GM21447 (cell line): ENCODE results near the gene TRMT11.
"Not testable (repeated sequence)": the region's sequence is repeated elsewhere in the genome, so short reads cannot be mapped to it uniquely, and the experiment has no call there.

Experiments used
- ATAC-seq: cut with Tn5 transposase; IDR thresholded peaks from one replicate; pipeline ENCODE4 v1.9.1; 2021; ENCODE audit not compliant: unreplicated experiment

Gene TRMT11

GRCh38 chr6:125956506-125957390 is 29.6 kb upstream of the TRMT11 start, which contains the start of gene HINT3:
Gene HINT3, plus strand, starts transcription at chr6:125956770. Its CDS starts 208 bp downstream, at chr6:125956978.
- ATAC-seq = peak; percentile 86

GRCh38 chr6:125957391-125957693 is 29.0 kb upstream of the TRMT11 start:
- no peak for ATAC-seq

DNA sequence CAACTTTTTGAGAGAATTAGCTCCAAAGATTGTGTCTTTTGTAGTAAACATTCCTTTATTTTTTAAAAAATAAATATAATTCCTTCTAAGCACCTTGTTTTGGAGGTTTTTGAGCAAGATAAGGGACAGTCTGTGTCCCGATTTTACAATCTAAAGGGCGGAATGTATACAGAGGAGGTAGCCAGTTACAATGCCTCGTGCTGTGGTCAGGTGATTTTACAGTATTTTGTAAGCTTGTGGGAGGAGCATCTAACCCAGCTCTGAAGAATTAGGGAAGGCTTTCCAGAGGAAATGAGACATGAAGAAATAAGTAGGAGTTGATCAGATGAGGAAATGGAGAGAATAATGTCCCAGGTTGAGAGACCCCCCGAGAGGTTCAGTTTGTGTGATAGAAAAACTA is 28.5 kb upstream of the TRMT11 start:
- ATAC-seq = no peak

DNA sequence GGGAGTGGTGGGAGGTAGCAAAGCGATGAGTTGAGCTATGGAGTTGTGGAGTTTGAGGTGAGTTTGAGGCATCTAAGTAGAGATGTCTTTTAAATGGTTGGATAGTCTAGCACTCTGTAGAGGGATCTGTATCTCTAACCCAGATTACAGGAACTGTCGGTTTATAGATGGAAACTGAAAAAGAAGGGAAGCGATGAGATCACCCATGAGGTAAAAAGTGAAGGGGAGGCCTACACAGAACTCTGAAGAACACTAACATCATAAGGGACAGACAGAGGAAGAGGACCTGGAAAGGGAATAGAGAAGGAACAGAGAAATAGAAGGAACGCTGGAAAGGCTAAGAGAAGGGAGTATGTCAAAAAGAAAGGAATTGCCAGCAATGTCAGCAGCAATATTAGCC is 27.3 kb upstream of the TRMT11 start:
- ATAC-seq = no peak

GRCh38 chr6:125961117-125961516 is 25.2 kb upstream of the TRMT11 start:
- no peak for ATAC-seq

- no peak for ATAC-seq
Measured at GRCh38 chr6:125962900-125963497, 23.3 kb upstream of the TRMT11 start.

- no peak for ATAC-seq
Measured at GRCh38 chr6:125963817-125964216, 22.5 kb upstream of the TRMT11 start.

- no peak for ATAC-seq
Measured at GRCh38 chr6:125966569-125966968, 19.8 kb upstream of the TRMT11 start.

- ATAC-seq = no peak
Measured at GRCh38 chr6:125968493-125968892, 17.8 kb upstream of the TRMT11 start.

DNA sequence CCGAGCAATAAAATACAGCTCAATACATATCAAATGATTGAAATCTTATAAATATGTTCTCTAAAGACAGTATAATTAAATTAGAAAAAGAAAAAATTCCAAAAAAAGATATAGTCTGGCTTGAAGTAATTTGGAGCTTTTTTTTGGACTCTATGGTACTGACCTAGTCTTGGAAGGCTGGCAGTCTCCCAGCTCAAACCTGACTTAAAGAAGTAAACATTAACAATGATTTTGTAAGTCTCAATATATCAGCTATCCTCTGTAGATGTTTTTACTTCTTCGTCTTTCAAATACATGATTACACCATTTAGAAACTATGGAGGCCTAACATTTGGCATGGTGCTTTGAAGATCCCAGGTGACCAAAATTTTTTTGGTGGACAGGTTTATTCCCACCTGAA is 15.6 kb upstream of the TRMT11 start:
- no peak for ATAC-seq

DNA sequence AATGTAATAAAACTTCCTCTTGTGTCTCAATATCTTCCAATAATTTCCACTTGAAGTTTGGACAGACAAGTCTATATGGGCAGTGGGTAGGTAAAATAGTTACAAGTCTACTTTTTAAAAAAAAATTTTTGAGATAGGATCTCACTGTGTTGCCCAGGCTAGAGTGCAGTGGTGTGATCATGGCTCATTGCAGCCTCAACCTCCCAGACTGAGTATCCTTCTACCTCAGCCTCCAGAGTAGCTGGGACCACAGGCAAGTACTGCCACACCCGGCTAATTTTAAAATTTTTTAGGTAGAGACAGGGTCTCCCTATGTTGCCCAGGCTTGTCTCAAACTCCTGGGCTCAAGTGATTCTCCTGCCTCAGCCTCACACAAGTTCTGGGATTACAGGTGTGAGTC is 13.9 kb upstream of the TRMT11 start:
- ATAC-seq = not testable (repeated sequence)

- ATAC-seq = peak; percentile 88
Measured at GRCh38 chr6:125974214-125974866, 12.0 kb upstream of the TRMT11 start.

DNA sequence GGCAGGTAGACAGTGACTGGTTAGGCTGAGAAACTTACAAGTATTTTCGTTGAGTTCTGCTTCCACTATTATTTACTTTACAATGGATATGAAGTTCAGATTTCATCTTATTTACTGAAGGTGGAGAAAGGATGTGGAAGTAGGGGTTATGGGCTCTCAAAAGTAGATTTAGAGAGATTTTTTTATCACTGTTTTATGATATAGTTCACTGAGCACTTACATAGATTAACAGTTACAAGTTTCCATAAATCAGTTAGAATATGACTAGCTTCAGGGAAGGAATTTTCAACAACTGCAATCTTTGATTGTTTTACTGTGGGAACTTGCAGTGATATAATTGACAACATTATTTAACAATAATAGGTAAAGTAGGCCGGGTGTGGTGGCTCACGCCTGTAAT is 7.2 kb upstream of the TRMT11 start:
- ATAC-seq = no peak

- ATAC-seq = no peak
Measured at GRCh38 chr6:125981571-125982185, 4.7 kb upstream of the TRMT11 start.

- ATAC-seq = no peak
Measured at GRCh38 chr6:125983246-125983945, 2.9 kb upstream of the TRMT11 start.

DNA sequence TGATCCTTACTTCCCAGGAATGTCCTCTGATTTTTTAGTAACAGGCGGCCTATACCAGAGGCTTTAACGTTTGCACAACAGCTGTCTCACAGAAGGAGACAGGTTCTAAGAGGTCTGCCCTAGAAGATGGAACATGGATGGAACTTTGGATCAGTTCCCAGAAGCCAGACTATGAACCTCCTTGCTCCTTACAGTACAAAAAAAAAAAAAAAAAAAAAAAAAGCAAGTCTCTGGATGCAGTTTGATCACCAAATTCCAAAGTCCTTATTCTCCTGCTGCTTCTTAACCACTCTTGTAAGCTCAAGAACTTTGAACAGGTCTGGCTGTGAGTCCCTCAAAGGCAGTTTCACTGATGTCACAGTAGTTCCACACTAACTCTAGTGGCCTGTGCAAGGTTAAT is 2.0 kb upstream of the TRMT11 start:
- ATAC-seq = no peak

DNA sequence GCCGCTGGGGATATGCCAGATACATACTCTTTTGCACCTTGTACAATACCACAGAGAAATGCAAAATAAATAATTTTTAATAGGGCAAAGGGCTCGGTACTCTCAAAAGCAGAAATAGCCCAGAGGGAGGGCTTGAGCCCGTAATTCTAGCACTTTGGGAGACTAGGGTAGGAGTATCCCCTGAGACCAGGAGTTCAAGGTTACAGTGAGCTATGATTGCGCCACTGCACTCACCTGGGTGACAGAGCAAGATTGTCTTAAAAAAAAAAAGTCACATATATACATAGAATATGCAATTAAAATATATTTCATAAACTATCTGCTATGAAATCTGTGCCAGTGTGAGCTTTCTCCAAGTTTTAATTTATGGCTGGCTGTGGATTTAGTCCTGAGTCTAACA is 818 bp upstream of the TRMT11 start:
- no peak for ATAC-seq

DNA sequence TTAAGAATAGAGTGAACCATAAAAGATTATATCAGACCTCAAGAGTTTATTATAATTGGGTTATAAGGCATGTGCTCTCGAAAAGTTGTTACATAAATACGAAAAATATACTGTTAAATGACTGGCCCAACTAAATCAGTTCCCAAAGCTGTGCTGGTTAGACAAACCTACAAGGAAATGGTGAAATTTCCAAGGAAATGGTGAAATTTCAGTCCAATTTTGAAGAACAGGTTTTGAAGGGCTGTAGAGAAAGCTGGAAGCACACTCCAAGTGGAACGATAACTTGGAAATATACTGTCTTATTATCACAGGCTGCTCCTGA is 400 bp upstream of the TRMT11 start:
- no peak for ATAC-seq

GRCh38 chr6:125987026-125987617 is 782 bp downstream of the TRMT11 start:
- ATAC-seq = peak; percentile 31

- ATAC-seq = no peak
Measured at GRCh38 chr6:125988280-125988679, 1.9 kb downstream of the TRMT11 start.

GRCh38 chr6:125989631-125990030 is 3.3 kb downstream of the TRMT11 start:
- no peak for ATAC-seq
